H9 (cell line): ENCODE results near the gene LPGAT1. TPM values are rescaled to one million over a fixed set of nuclear protein-coding genes. Genes with fewer than 3 reads are reported as not detected.
A peak's percentile ranks its signal among the peaks of the same experiment; 100 is the strongest.

Experiments used
- DNase-seq: peaks from one replicate; pipeline ENCODE4 v3.0.0-alpha.2; 2017
- H2AFZ ChIP-seq: one replicate; pipeline ENCODE4 v1.6.1; 2013; ENCODE audit warnings: mild to moderate bottlenecking, low read length, control low read depth, moderate library complexity
- H2AK5ac ChIP-seq: 2 replicates; pipeline ENCODE4 v1.6.1; 2013; ENCODE audit warnings: low read length, control low read depth, mixed read lengths; ENCODE audit not compliant: insufficient read length
- H2BK120ac ChIP-seq: one replicate; pipeline ENCODE4 v1.6.1; 2013; ENCODE audit warnings: low read depth, mild to moderate bottlenecking, low read length, control low read depth, inconsistent platforms; ENCODE audit not compliant: poor library complexity, severe bottlenecking
- H2BK12ac ChIP-seq: 2 replicates; pipeline ENCODE4 v1.6.1; 2013; ENCODE audit warnings: low read length, control low read depth, mixed read lengths, low read depth; ENCODE audit not compliant: insufficient read length
- H2BK15ac ChIP-seq: 2 replicates; pipeline ENCODE4 v1.6.1; 2013; ENCODE audit warnings: low read depth, low read length, control low read depth
- H2BK20ac ChIP-seq: one replicate; pipeline ENCODE4 v1.6.1; 2013; ENCODE audit warnings: low read depth, mild to moderate bottlenecking, low read length, control low read depth, inconsistent platforms; ENCODE audit not compliant: poor library complexity, severe bottlenecking
- H2BK5ac ChIP-seq: 2 replicates; pipeline ENCODE4 v1.6.1; 2013; ENCODE audit warnings: low read length, control low read depth, mixed read lengths; ENCODE audit not compliant: insufficient read length
- H3K14ac ChIP-seq: 2 replicates; pipeline ENCODE4 v1.6.1; 2013; ENCODE audit warnings: low read length, control low read depth; ENCODE audit not compliant: insufficient read depth
- H3K18ac ChIP-seq: 2 replicates; pipeline ENCODE4 v1.6.1; 2013; ENCODE audit warnings: low read depth, mild to moderate bottlenecking, mixed read lengths, low read length, control low read depth; ENCODE audit not compliant: insufficient read length
- H3K23ac ChIP-seq: 2 replicates; pipeline ENCODE4 v1.6.1; 2013; ENCODE audit warnings: low read length, control low read depth, mixed read lengths, low read depth; ENCODE audit not compliant: insufficient read length
- H3K23me2 ChIP-seq: 2 replicates; pipeline ENCODE4 v1.6.1; 2013; ENCODE audit warnings: low read depth, mild to moderate bottlenecking, mixed read lengths, low read length, control low read depth; ENCODE audit not compliant: insufficient read length, poor library complexity, severe bottlenecking
- H3K27ac ChIP-seq: 2 replicates; pipeline ENCODE4 v1.5.1; 2013; ENCODE audit warnings: low read length, control low read depth, mixed read lengths, low read depth; ENCODE audit not compliant: insufficient read length
- H3K27me3 ChIP-seq: 2 replicates; pipeline ENCODE4 v1.6.1; 2013; ENCODE audit warnings: low read length, control low read depth, inconsistent platforms; ENCODE audit not compliant: insufficient read depth
- H3K4ac ChIP-seq: 2 replicates; pipeline ENCODE4 v1.6.1; 2013; ENCODE audit warnings: low read depth, mild to moderate bottlenecking, control low read depth, inconsistent platforms, low read length, moderate library complexity
- H3K4me1 ChIP-seq: 2 replicates; pipeline ENCODE4 v1.6.1; 2013; ENCODE audit warnings: low read length, control low read depth, inconsistent platforms; ENCODE audit not compliant: insufficient read depth
- H3K4me2 ChIP-seq: 2 replicates; pipeline ENCODE4 v1.6.1; 2013; ENCODE audit warnings: low read length, control low read depth, mixed read lengths; ENCODE audit not compliant: insufficient read length, insufficient read depth
- H3K56ac ChIP-seq: 2 replicates; pipeline ENCODE4 v1.6.1; 2013; ENCODE audit warnings: low read depth, mild to moderate bottlenecking, mixed read lengths, low read length, control low read depth; ENCODE audit not compliant: insufficient read length
- H3K79me1 ChIP-seq: 2 replicates; pipeline ENCODE4 v1.6.1; 2013; ENCODE audit warnings: low read depth, mild to moderate bottlenecking, moderate library complexity, low read length, control low read depth, inconsistent platforms; ENCODE audit not compliant: insufficient read depth, poor library complexity, severe bottlenecking
- H3K79me2 ChIP-seq: 2 replicates; pipeline ENCODE4 v1.6.1; 2013; ENCODE audit warnings: low read length, control low read depth, inconsistent platforms; ENCODE audit not compliant: insufficient read depth
- H3K9ac ChIP-seq: 2 replicates; pipeline ENCODE4 v1.6.1; 2013; ENCODE audit warnings: low read length, control low read depth, mixed read lengths; ENCODE audit not compliant: insufficient read length; ENCODE audit errors: extremely low read depth
- H3K9me3 ChIP-seq: one replicate; pipeline ENCODE4 v1.6.1; 2013; ENCODE audit warnings: low read depth, low read length, inconsistent platforms; ENCODE audit not compliant: control insufficient read depth
- H3T11ph ChIP-seq: one replicate; pipeline ENCODE4 v1.6.1; 2013; ENCODE audit warnings: mild to moderate bottlenecking, low read length, control low read depth, inconsistent platforms
- H4K20me1 ChIP-seq: one replicate; pipeline ENCODE4 v1.6.1; 2013; ENCODE audit not compliant: control insufficient read depth, insufficient read length, insufficient read depth
- H4K5ac ChIP-seq: 2 replicates; pipeline ENCODE4 v1.6.1; 2013; ENCODE audit warnings: low read depth, mild to moderate bottlenecking, mixed read lengths, low read length, control low read depth; ENCODE audit not compliant: insufficient read length
- H4K8ac ChIP-seq: replicated peaks from 2 replicates; pipeline ENCODE4 v1.6.1; 2013; ENCODE audit warnings: low read length, control low read depth, mixed read lengths, low read depth; ENCODE audit not compliant: insufficient read length
- H4K91ac ChIP-seq: 2 replicates; pipeline ENCODE4 v1.6.1; 2013; ENCODE audit warnings: low read depth, mild to moderate bottlenecking, moderate library complexity, mixed read lengths, low read length, control low read depth; ENCODE audit not compliant: insufficient read length
- H3K27ac Mint-ChIP-seq, 3 experiments: 2 replicates in 2 of 3; 3 replicates in 1 of 3; pipeline ENCODE4 v1.8.0; 2020 to 2021; ENCODE audit warnings: mixed read lengths in 3 of 3, mild to moderate bottlenecking in 1 of 3, moderate library complexity in 1 of 3
- H3K27me3 Mint-ChIP-seq: 2 replicates; pipeline ENCODE4 v1.8.0; 2021; ENCODE audit warnings: low read depth, mild to moderate bottlenecking, moderate library complexity, mixed read lengths
- H3K36me3 Mint-ChIP-seq, 3 experiments: 2 replicates in 2 of 3; 3 replicates in 1 of 3; pipeline ENCODE4 v1.8.0; 2020 to 2021; ENCODE audit warnings: low read depth in 3 of 3, mixed read lengths in 3 of 3; ENCODE audit not compliant: insufficient read depth in 1 of 3
- H3K4me1 Mint-ChIP-seq, 2 experiments: 2 replicates each; pipeline ENCODE4 v1.8.0; 2020; ENCODE audit warnings: mixed read lengths in 2 of 2
- H3K4me3 Mint-ChIP-seq, 2 experiments: 2 replicates in 1 of 2; 3 replicates in 1 of 2; pipeline ENCODE4 v1.8.0; 2020 to 2021; ENCODE audit warnings: mild to moderate bottlenecking in 2 of 2, mixed read lengths in 2 of 2, moderate library complexity in 1 of 2
- H3K9me3 Mint-ChIP-seq, 2 experiments: 2 replicates in 1 of 2; 3 replicates in 1 of 2; pipeline ENCODE4 v1.8.0; 2020; ENCODE audit warnings: mild to moderate bottlenecking in 2 of 2, mixed read lengths in 2 of 2, moderate library complexity in 1 of 2
- CTCF ChIP-seq: fragments of 200-600 bp; sonication (generic); conservative IDR thresholded peaks from 3 replicates; pipeline ENCODE4 v1.8.0; 2021; ENCODE audit warnings: antibody characterized with exemption, mild to moderate bottlenecking
- WGBS: extraction: QIAGEN DNeasy Blood & Tissue Kit; methylation state at CpG from one replicate; pipeline ENCODE4 v1.1.7; 2013; ENCODE audit warnings: missing lambda C conversion rate, low lambda C conversion rate, mixed read lengths; ENCODE audit not compliant: insufficient read length; ENCODE audit errors: extremely low coverage; 5-methylcytosine and 5-hydroxymethylcytosine counted together
- total RNA-seq: library from RNA; stranded (reverse); gene quantifications from 2 replicates; pipeline ENCODE4 v1.2.1, GENCODE V29; 2021

Gene LPGAT1
- total RNA-seq, 1 experiment from 2014 or later, result 12.2 TPM

- H2AFZ ChIP-seq, result no peak overlapping the region
These were observed 572 bp downstream of the LPGAT1 start for GRCh38 chr1:211830055-211830327.

More at GRCh38 chr1:211830055-211830327, 572 bp downstream of the LPGAT1 start:
- Histone ChIP-seq H3K56ac (no peak overlapping the region), H3K4me2 (peak overlapping the region; percentile 83), H3K9me3 (no peaks in the 10 kb centered on the region), H4K20me1 (no peaks in the 10 kb centered on the region), H2BK12ac (no peak overlapping the region), H3K14ac (no peak overlapping the region), H3K79me1 (no peaks in the 10 kb centered on the region), H3K27ac (no peak overlapping the region), H3K18ac (no peak overlapping the region), H3K23ac (no peak overlapping the region), H4K8ac (no peak overlapping the region), H3K4me1 (no peaks in the 10 kb centered on the region), H2BK5ac (no peak overlapping the region), H3K9ac (peak overlapping the region; percentile 50), H4K5ac (no peak overlapping the region), H3K27me3 (no peaks in the 10 kb centered on the region; the same call in 1 of the 2 replicates), H2BK120ac (no peak overlapping the region), H4K91ac (no peak overlapping the region), H3K4ac (no peak overlapping the region), H3K23me2 (peaks cover 11% of the 10 kb centered on the region), H3K79me2 (no peaks in the 10 kb centered on the region), H2BK20ac (no peak overlapping the region), H2AK5ac (no peak overlapping the region), H3T11ph (no peak overlapping the region), H2BK15ac (no peak overlapping the region)
- H3K4me1 Mint-ChIP-seq, result peaks cover 15 to 17% of the 10 kb centered on the region in 2 experiments
- WGBS, result no CpG with 5 or more reads among the region's 45 CpGs
- DNase-seq, result no peak
- no peaks in the 10 kb centered on the region for H3K9me3 Mint-ChIP-seq
- peaks cover 19% of the 10 kb centered on the region for H3K27me3 Mint-ChIP-seq
- H3K4me3 Mint-ChIP-seq, result peak overlapping the region; percentile 78 to 95
- H3K27ac Mint-ChIP-seq, result no peak overlapping the region
- TF ChIP-seq CTCF, result no peak
- no peaks in the 10 kb centered on the region for H3K36me3 Mint-ChIP-seq
